ENCODE data around the gene KRT17.
"Not testable (repeated sequence)": the region's sequence is repeated elsewhere in the genome, so short reads cannot be mapped to it uniquely, and the experiment has no call there.

DNA sequence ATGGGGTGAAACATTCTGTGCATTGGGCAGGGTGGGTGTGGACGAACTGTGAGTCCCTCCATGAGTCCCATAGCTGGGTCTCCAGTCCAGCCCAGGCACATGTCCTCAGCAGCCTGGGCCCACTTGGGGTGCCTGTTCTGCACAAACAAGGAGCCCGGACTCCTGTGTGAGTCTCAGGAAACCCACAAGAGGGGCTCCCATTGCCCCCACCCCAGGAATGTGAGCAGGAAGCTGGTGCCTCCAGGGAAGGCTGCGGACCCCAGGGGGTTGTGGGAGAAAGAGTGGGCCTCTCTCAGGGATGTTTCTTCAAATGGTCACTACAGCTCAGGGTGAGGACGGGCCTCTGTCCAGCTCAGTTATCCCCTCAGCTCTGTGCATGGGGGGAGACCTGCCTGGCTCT lies 7.9 kb downstream of the KRT17 start:
- not testable (repeated sequence) for TF ChIP-seq CTCF (IDR thresholded peaks at IDR 0.05); POLR2AphosphoS5 (IDR thresholded peaks at IDR 0.05; ENCODE audit: low read depth, low read length); SIN3A (IDR thresholded peaks at IDR 0.05; ENCODE audit: borderline replicate concordance, insufficient read depth, low read depth, low read length); TCF7L2 (IDR thresholded peaks at IDR 0.05; ENCODE audit: low read depth, low read length)
- TF ChIP-seq, protein P1, sequence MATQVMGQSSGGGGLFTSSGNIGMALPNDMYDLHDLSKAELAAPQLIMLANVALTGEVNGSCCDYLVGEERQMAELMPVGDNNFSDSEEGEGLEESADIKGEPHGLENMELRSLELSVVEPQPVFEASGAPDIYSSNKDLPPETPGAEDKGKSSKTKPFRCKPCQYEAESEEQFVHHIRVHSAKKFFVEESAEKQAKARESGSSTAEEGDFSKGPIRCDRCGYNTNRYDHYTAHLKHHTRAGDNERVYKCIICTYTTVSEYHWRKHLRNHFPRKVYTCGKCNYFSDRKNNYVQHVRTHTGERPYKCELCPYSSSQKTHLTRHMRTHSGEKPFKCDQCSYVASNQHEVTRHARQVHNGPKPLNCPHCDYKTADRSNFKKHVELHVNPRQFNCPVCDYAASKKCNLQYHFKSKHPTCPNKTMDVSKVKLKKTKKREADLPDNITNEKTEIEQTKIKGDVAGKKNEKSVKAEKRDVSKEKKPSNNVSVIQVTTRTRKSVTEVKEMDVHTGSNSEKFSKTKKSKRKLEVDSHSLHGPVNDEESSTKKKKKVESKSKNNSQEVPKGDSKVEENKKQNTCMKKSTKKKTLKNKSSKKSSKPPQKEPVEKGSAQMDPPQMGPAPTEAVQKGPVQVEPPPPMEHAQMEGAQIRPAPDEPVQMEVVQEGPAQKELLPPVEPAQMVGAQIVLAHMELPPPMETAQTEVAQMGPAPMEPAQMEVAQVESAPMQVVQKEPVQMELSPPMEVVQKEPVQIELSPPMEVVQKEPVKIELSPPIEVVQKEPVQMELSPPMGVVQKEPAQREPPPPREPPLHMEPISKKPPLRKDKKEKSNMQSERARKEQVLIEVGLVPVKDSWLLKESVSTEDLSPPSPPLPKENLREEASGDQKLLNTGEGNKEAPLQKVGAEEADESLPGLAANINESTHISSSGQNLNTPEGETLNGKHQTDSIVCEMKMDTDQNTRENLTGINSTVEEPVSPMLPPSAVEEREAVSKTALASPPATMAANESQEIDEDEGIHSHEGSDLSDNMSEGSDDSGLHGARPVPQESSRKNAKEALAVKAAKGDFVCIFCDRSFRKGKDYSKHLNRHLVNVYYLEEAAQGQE (IDR thresholded peaks at IDR 0.05; ENCODE audit: insufficient read depth in 1 of 2, low read depth in 2 of 2, low read length in 1 of 2), result not testable (repeated sequence)

Measured in Panc1 (cell line).